Loucy (cell line): Measurements from ENCODE around the gene SLC36A1.

Source experiments
- H2AFZ ChIP-seq: fragments of 200-600 bp; sonication (generic); 2 replicates; pipeline ENCODE4 v1.6.0; 2016; ENCODE audit warnings: antibody characterized with exemption, mild to moderate bottlenecking, low read length, moderate library complexity
- H3F3A ChIP-seq: fragments of 200-600 bp; 2 replicates; pipeline ENCODE4 v1.6.0; 2016; ENCODE audit warnings: antibody characterized with exemption, low read depth, mild to moderate bottlenecking
- H3K27me3 ChIP-seq: fragments of 200-600 bp; sonication (generic); 2 replicates; pipeline ENCODE4 v1.6.1; 2014; ENCODE audit warnings: low read length, mild to moderate bottlenecking; ENCODE audit not compliant: insufficient read depth, poor library complexity, severe bottlenecking
- H3K36me3 ChIP-seq: fragments of 200-600 bp; sonication (generic); 2 replicates; pipeline ENCODE4 v1.6.1; 2016; ENCODE audit warnings: low read length; ENCODE audit not compliant: insufficient read depth
- H3K4me1 ChIP-seq: fragments of 200-600 bp; sonication (generic); 2 replicates; pipeline ENCODE4 v1.5.1; 2014; ENCODE audit warnings: low read length, mild to moderate bottlenecking; ENCODE audit not compliant: insufficient read depth, poor library complexity, severe bottlenecking
- H3K4me2 ChIP-seq: fragments of 200-600 bp; sonication (generic); 2 replicates; pipeline ENCODE4 v1.6.0; 2014; ENCODE audit warnings: antibody characterized with exemption, low read length, low read depth, mild to moderate bottlenecking; ENCODE audit not compliant: poor library complexity, severe bottlenecking
- H3K4me3 ChIP-seq: fragments of 200-600 bp; sonication (generic); 2 replicates; pipeline ENCODE4 v1.5.1; 2014; ENCODE audit warnings: low read length, mild to moderate bottlenecking, mixed read lengths; ENCODE audit not compliant: poor library complexity, severe bottlenecking
- H3K79me2 ChIP-seq: fragments of 200-600 bp; sonication (generic); 2 replicates; pipeline ENCODE4 v1.6.1; 2014; ENCODE audit warnings: low read length; ENCODE audit not compliant: insufficient read depth
- H3K9ac ChIP-seq: fragments of 200-600 bp; sonication (generic); 2 replicates; pipeline ENCODE4 v1.6.0; 2014; ENCODE audit warnings: mild to moderate bottlenecking, low read depth, low read length, moderate library complexity; ENCODE audit not compliant: poor library complexity, severe bottlenecking
- H3K9me2 ChIP-seq: fragments of 200-600 bp; sonication (generic); replicated peaks from 2 replicates; pipeline ENCODE4 v1.6.1; 2016; ENCODE audit warnings: low read depth, low read length, mixed read lengths
- H3K9me3 ChIP-seq: fragments of 200-600 bp; sonication (generic); 2 replicates; pipeline ENCODE4 v1.6.1; 2014; ENCODE audit warnings: mild to moderate bottlenecking, antibody characterized with exemption, low read length, low read depth; ENCODE audit not compliant: insufficient read depth
- H4K20me1 ChIP-seq: fragments of 200-600 bp; sonication (generic); 2 replicates; pipeline ENCODE4 v1.6.0; 2014; ENCODE audit warnings: antibody characterized with exemption, low read length, mild to moderate bottlenecking; ENCODE audit not compliant: insufficient read depth, poor library complexity, severe bottlenecking
- EZH2phosphoT487 ChIP-seq: fragments of 200-600 bp; IDR thresholded peaks from 2 replicates; pipeline ENCODE4 v1.6.1; 2018; ENCODE audit warnings: antibody characterized with exemption, mild to moderate bottlenecking, moderate library complexity, borderline replicate concordance
- TF ChIP-seq, protein P1 (sequence below): fragments of 200-600 bp; sonication (generic); conservative IDR thresholded peaks from 2 replicates; pipeline ENCODE4 v1.5.1; 2014; ENCODE audit warnings: mild to moderate bottlenecking, antibody characterized with exemption, low read length

SLC36A1 gene

DNA sequence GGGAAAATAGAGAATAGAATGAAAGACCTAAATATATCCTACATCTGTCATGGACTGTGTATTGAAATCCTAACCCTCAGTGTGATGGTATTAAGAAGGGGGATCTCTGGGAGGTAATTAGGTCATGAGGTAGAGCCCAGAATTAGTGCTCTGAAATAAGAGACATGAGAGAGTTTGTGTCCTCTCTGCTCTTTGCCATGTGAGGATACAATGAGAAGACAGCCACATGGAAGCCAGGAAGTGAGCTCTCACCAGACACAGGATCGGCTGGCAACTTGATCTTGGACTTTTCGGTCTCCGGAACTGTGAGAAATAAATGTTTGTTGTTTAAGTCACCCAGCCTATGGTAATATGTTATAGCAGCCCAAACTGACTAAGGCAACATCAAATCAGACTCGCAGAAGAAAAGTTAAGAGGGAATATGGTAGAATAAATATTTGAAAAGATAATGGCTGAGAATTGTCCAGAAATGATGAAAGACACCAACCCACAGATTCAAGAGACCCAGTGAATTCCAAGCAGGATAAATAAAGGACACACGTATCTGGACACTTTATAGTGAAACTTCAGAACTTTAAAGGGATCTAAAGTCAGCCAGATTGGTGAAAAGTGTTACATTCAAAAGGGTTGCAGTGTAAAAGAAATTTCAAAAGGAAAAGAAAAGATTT, 12.7 kb upstream of the SLC36A1 start:
- Histone ChIP-seq H3K9ac (no peak overlapping the region), H3K27me3 (peaks cover 4% of the 10 kb centered on the region)

DNA sequence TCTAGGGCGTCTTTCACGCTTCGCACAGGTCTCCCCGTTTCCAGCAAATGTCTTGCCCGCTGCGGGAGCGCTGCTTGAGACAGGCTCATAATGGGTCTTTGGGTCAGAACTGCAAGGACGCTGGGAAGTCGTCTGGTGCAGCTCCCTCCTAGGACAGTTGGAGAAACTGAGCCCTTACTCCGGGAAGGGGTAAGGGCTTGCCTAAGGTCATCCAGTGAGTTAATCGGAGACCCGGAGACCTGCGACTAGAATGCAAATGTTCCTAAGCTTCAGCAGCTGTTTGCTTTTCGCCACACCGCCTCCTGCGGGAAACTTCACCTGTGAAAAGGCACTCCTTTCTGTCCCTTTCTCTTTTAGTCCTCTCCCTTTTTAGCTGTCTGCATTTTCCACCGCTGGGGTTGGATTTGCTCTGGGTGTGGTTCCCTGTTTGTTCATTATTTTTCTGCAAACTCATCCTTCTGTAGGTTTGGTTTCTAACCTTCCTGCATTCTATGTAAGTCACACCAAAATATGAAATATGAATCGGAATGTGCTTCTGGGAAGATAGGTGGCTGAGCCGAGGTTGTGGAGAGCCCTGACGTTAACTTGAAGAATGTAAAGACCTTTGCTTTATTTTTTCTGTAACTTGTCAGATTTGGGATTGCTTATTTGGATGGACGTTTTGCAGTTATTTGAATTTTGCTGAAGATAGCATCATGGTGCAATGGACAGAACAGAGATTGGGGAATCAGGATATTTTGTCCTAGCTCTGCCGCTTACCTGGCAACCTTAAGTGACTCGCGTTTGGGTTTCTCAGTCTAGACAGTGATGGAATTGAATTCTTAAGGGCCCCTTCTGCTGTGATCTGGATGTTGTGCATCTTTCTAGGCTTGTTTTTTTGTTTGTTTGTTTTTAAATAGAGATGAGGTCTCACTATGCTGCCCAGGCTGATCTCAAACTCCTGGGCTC, 909 bp downstream of the SLC36A1 start:
- Histone ChIP-seq H3K4me3 (peak overlapping the region; percentile 87), H3K9me2 (no peaks in the 10 kb centered on the region), H3K79me2 (no peaks in the 10 kb centered on the region), H3K4me2 (peak overlapping the region; percentile 98), H3F3A (no peaks in the 10 kb centered on the region), H4K20me1 (no peaks in the 10 kb centered on the region), H3K36me3 (no peaks in the 10 kb centered on the region), H3K4me1 (peaks cover 7% of the 10 kb centered on the region), H2AFZ (peak overlapping the region; percentile 97), H3K27me3 (no peaks in the 10 kb centered on the region), H3K9me3 (no peaks in the 10 kb centered on the region), H3K9ac (peak overlapping the region; percentile 67)
- no peak for TF ChIP-seq EZH2phosphoT487
- TF ChIP-seq, protein P1, sequence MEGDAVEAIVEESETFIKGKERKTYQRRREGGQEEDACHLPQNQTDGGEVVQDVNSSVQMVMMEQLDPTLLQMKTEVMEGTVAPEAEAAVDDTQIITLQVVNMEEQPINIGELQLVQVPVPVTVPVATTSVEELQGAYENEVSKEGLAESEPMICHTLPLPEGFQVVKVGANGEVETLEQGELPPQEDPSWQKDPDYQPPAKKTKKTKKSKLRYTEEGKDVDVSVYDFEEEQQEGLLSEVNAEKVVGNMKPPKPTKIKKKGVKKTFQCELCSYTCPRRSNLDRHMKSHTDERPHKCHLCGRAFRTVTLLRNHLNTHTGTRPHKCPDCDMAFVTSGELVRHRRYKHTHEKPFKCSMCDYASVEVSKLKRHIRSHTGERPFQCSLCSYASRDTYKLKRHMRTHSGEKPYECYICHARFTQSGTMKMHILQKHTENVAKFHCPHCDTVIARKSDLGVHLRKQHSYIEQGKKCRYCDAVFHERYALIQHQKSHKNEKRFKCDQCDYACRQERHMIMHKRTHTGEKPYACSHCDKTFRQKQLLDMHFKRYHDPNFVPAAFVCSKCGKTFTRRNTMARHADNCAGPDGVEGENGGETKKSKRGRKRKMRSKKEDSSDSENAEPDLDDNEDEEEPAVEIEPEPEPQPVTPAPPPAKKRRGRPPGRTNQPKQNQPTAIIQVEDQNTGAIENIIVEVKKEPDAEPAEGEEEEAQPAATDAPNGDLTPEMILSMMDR, result no peak

More for the DNA sequence above, 12.7 kb upstream of the SLC36A1 start:
- no peak overlapping the region for H3K4me2 ChIP-seq
- TF ChIP-seq, protein P1, result no peak
- no peak for TF ChIP-seq EZH2phosphoT487
- H3K79me2 ChIP-seq, result no peaks in the 10 kb centered on the region
- no peaks in the 10 kb centered on the region for H3F3A ChIP-seq
- H3K9me2 ChIP-seq, result no peaks in the 10 kb centered on the region
- H3K9me3 ChIP-seq, result no peaks in the 10 kb centered on the region
- H2AFZ ChIP-seq, result no peak overlapping the region
- no peaks in the 10 kb centered on the region for H3K36me3 ChIP-seq
- no peak overlapping the region for H3K4me3 ChIP-seq
- no peaks in the 10 kb centered on the region for H3K4me1 ChIP-seq
- no peaks in the 10 kb centered on the region for H4K20me1 ChIP-seq

DNA sequence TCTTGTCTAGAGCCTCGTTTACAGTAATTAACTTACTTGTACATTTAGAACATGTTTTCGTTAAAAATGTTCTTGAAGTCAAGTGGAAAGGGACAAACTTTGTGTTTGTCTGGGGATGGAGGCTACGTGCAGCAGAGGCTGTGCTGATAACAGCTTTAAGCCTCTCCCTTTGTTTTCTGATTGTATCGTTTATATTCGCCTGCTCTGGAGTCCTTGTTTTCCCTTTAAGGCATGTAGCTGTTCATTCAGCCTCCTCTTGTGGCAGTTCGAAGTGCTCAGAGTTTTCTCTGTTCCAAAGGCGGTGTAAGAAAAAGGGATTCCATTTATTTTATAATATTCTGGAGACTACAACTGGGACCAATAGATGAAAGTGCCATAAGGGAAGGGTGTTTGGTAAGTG, 1.9 kb downstream of the SLC36A1 start:
- no peaks in the 10 kb centered on the region for H3K79me2 ChIP-seq
- H3K4me2 ChIP-seq, result peak overlapping the region; percentile 98
- TF ChIP-seq, protein P1, result no peak
- no peak for TF ChIP-seq EZH2phosphoT487
- H3K36me3 ChIP-seq, result no peaks in the 10 kb centered on the region
- no peaks in the 10 kb centered on the region for H3K9me3 ChIP-seq
- no peak overlapping the region for H2AFZ ChIP-seq
- H4K20me1 ChIP-seq, result no peaks in the 10 kb centered on the region
- H3F3A ChIP-seq, result no peaks in the 10 kb centered on the region
- H3K4me3 ChIP-seq, result no peak overlapping the region
- H3K27me3 ChIP-seq, result no peaks in the 10 kb centered on the region
- H3K4me1 ChIP-seq, result peaks cover 7% of the 10 kb centered on the region
- H3K9ac ChIP-seq, result no peak overlapping the region
- H3K9me2 ChIP-seq, result no peaks in the 10 kb centered on the region
